ENCODE measurements around the gene BPIFB3. TPM values are rescaled to one million over a fixed set of nuclear protein-coding genes. Genes with fewer than 3 reads are reported as not detected.

Gene BPIFB3
- total RNA-seq, 1 experiment from 2014 or later: not detected

DNA sequence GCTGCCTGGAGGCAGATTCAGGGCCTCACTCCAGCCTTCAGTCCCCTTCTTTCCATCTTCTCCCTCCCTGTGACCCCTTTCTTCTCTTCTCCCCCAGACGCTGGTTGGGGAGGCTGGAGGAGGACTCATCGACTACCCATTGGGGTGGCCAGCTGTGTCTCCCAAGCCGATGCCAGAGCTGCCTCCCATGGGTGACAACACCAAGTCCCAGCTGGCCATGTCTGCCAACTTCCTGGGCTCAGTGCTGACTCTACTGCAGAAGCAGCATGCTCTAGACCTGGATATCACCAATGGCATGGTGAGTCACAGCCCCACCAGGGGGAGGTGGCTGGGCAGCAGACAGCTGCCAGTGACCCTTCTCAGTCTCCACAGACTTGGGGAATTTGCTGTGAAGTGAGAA, 38.7 kb downstream of the BPIFB3 start:
- Mint-ChIP-seq H3K9me3 (no peaks in the 10 kb centered on the region), H3K36me3 (no peaks in the 10 kb centered on the region), H3K27ac (no peak overlapping the region), H3K4me3 (no peak overlapping the region), H3K4me1 (no peaks in the 10 kb centered on the region), H3K27me3 (ENCODE audit: low read depth) (no peaks in the 10 kb centered on the region; the same call in 1 of the 2 replicates)
- ChIA-PET CTCF (no interaction called here), POLR2A (interaction anchor here (0.6 kb wide), 1 partner anchor 906 kb away, joined by 3 read pairs; no protein-coding TSS in a partner anchor)
- DNase-seq (ENCODE audit: low spot score) (no peak), ATAC-seq (no peak)
- TF ChIP-seq, protein P1, sequence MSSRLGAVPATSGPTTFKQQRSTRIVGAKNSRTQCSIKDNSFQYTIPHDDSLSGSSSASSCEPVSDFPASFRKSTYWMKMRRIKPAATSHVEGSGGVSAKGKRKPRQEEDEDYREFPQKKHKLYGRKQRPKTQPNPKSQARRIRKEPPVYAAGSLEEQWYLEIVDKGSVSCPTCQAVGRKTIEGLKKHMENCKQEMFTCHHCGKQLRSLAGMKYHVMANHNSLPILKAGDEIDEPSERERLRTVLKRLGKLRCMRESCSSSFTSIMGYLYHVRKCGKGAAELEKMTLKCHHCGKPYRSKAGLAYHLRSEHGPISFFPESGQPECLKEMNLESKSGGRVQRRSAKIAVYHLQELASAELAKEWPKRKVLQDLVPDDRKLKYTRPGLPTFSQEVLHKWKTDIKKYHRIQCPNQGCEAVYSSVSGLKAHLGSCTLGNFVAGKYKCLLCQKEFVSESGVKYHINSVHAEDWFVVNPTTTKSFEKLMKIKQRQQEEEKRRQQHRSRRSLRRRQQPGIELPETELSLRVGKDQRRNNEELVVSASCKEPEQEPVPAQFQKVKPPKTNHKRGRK (CRISPR knock-in tag; IDR thresholded peaks at IDR 0.05; ENCODE audit: borderline replicate concordance): no peak
- TF ChIP-seq NFATC4 (CRISPR knock-in tag; IDR thresholded peaks at IDR 0.05): no peak
- no peak for TF ChIP-seq ETV6 (CRISPR knock-in tag; IDR thresholded peaks at IDR 0.05)
- no peak for TF ChIP-seq TEAD1 (CRISPR knock-in tag; IDR thresholded peaks at IDR 0.05)
- no peak for TF ChIP-seq ZNF416 (CRISPR knock-in tag; IDR thresholded peaks at IDR 0.05)
- no peak for TF ChIP-seq ZBTB21 (CRISPR knock-in tag; IDR thresholded peaks at IDR 0.05; ENCODE audit: borderline replicate concordance)
- no peak for TF ChIP-seq ZNF138 (CRISPR knock-in tag; conservative IDR thresholded peaks at IDR 0.05)
- TF ChIP-seq ZNF317 (CRISPR knock-in tag; IDR thresholded peaks at IDR 0.05; ENCODE audit: borderline replicate concordance, low read depth): no peak
- no peak for TF ChIP-seq SMAD4 (CRISPR knock-in tag; IDR thresholded peaks at IDR 0.05)
- TF ChIP-seq, protein P2, sequence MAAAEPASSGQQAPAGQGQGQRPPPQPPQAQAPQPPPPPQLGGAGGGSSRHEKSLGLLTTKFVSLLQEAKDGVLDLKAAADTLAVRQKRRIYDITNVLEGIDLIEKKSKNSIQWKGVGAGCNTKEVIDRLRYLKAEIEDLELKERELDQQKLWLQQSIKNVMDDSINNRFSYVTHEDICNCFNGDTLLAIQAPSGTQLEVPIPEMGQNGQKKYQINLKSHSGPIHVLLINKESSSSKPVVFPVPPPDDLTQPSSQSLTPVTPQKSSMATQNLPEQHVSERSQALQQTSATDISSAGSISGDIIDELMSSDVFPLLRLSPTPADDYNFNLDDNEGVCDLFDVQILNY (CRISPR knock-in tag; IDR thresholded peaks at IDR 0.05): no peak
- no peak for TF ChIP-seq PRDM15 (CRISPR knock-in tag; IDR thresholded peaks at IDR 0.05)
- TF ChIP-seq FOXP1 (CRISPR knock-in tag; IDR thresholded peaks at IDR 0.05; ENCODE audit: borderline replicate concordance): no peak
- TF ChIP-seq ZNF425 (CRISPR knock-in tag; conservative IDR thresholded peaks at IDR 0.05): no peak

- no peaks in the 10 kb centered on the region for H3K36me3 Mint-ChIP-seq
- H3K9me3 Mint-ChIP-seq: no peaks in the 10 kb centered on the region
- CTCF ChIA-PET: no interaction called here
- POLR2A ChIA-PET: no interaction called here
- DNase-seq (ENCODE audit: low spot score) (no peak), ATAC-seq (no peak)
- H3K4me1 Mint-ChIP-seq: no peaks in the 10 kb centered on the region
- H3K27me3 Mint-ChIP-seq (ENCODE audit: low read depth): no peaks in the 10 kb centered on the region; the same call in 1 of the 2 replicates
- no peak overlapping the region for H3K27ac Mint-ChIP-seq
- no peak overlapping the region for H3K4me3 Mint-ChIP-seq
- no peak for TF ChIP-seq RELA (CRISPR knock-in tag; IDR thresholded peaks at IDR 0.05; ENCODE audit: borderline replicate concordance)
- no peak for TF ChIP-seq ZNF425 (CRISPR knock-in tag; conservative IDR thresholded peaks at IDR 0.05)
- no peak for TF ChIP-seq ATF2 (CRISPR knock-in tag; IDR thresholded peaks at IDR 0.05; ENCODE audit: borderline replicate concordance, low read depth)
- no peak for TF ChIP-seq NFYB (CRISPR knock-in tag; conservative IDR thresholded peaks at IDR 0.05; ENCODE audit: low read depth)
- no peak for TF ChIP-seq ZBTB43 (CRISPR knock-in tag; IDR thresholded peaks at IDR 0.05)
- TF ChIP-seq, protein P3, sequence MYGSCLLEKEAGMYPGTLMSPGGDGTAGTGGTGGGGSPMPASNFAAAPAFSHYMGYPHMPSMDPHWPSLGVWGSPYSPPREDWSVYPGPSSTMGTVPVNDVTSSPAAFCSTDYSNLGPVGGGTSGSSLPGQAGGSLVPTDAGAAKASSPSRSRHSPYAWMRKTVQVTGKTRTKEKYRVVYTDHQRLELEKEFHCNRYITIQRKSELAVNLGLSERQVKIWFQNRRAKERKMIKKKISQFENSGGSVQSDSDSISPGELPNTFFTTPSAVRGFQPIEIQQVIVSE (CRISPR knock-in tag; IDR thresholded peaks at IDR 0.05; ENCODE audit: borderline replicate concordance): no peak
- no peak for TF ChIP-seq ZNF232 (CRISPR knock-in tag; IDR thresholded peaks at IDR 0.05)
Measured at GRCh38 chr20:33093074-33093473, 39.4 kb downstream of the BPIFB3 start.

Data from WTC11 (cell line).